Islet of Langerhans (tissue), 1 donor: ENCODE results near the gene VCY1B.
"Not testable (repeated sequence)": the region's sequence is repeated elsewhere in the genome, so short reads cannot be mapped to it uniquely, and the experiment has no call there.

Source experiments
- FAIRE-seq: peaks from one replicate; lab custom pipeline; 2011; peaks lifted over from hg19 to GRCh38; lab: Jason Lieb, UNC

Gene VCY1B

GRCh38 chrY:14055927-14056326, at the start of gene VCY1B:
Gene VCY1B, plus strand, starts transcription at chrY:14056227. Its CDS starts 63 bp downstream, at chrY:14056290.
- not testable (repeated sequence) for FAIRE-seq

- not testable (repeated sequence) for FAIRE-seq
Observed at GRCh38 chrY:14011916-14012315, 44.1 kb upstream of the VCY1B start.

- FAIRE-seq = not testable (repeated sequence)
Observed at GRCh38 chrY:14030395-14030794, 25.6 kb upstream of the VCY1B start.

GRCh38 chrY:14085877-14086276, 29.9 kb downstream of the VCY1B start:
- no peak for FAIRE-seq
